GM19395 (cell line): Measurements from ENCODE around the gene MIS18A.
"Not testable (repeated sequence)": the region's sequence is repeated elsewhere in the genome, so short reads cannot be mapped to it uniquely, and the experiment has no call there.

Source experiments
- ATAC-seq: cut with Tn5 transposase; IDR thresholded peaks from one replicate; pipeline ENCODE4 v1.9.1; 2021; ENCODE audit warnings: mild to moderate bottlenecking, moderate library complexity; ENCODE audit not compliant: unreplicated experiment

Gene MIS18A

GRCh38 chr21:32306021-32306780, 27.4 kb upstream of the MIS18A start:
- ATAC-seq = no peak

- no peak for ATAC-seq
These were observed 26.1 kb upstream of the MIS18A start for GRCh38 chr21:32304998-32305397.

DNA sequence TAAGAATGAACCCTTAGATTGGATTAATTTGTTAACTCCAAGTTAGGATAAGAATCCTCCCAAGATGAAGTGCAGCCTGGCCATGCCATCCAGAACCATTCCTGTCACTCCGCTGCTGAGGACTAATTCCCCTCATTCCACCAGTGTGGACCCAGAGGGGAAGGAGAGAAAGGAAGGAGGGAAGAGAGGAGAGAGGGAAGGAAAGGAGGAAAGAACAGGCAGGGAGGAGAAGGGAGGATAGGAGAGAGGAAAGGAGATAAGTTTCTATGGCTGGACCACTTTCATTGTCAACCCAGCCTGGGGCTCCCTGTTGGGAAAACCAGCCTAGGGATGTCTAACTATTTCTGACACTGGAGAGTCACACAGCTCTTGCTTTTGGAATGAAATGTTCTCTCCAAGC, 24.5 kb upstream of the MIS18A start:
- no peak for ATAC-seq

GRCh38 chr21:32302560-32302959, 23.7 kb upstream of the MIS18A start:
- no peak for ATAC-seq

- no peak for ATAC-seq
These were observed 22.7 kb upstream of the MIS18A start for GRCh38 chr21:32301596-32301995.

DNA sequence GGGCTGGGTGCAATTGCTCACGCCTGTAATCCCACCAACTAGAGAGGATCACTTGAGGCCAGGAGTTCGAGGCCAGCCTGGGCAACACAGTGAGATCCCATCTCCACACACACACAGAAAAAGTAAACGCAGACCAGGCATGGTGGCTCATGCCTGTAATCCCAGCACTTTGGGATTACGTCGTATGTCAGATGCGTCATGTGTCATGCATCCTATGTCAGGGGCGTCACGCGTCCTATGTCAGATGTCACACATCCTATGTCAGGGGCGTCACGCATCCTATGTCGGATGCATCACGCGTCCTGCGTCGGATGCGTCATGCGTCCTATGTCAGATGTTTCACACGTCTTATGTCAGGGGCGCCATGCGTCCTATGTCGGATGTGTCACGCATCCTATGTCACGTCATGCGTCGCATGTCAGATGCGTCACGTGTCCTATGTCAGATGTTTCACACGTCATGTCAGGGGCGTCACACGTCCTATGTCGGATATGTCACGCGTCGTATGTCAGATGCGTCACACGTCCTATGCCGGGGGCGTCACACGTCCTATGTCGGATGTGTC, 21.4 kb upstream of the MIS18A start:
- no peak for ATAC-seq

GRCh38 chr21:32299695-32300094, 20.8 kb upstream of the MIS18A start:
- ATAC-seq = no peak

- ATAC-seq = no peak
These were observed 19.8 kb upstream of the MIS18A start, which contains the start of gene MRAP for GRCh38 chr21:32298658-32299081. MRAP (plus strand) TSS chr21:32298855; CDS start chr21:32298972, 117 bp downstream.

DNA sequence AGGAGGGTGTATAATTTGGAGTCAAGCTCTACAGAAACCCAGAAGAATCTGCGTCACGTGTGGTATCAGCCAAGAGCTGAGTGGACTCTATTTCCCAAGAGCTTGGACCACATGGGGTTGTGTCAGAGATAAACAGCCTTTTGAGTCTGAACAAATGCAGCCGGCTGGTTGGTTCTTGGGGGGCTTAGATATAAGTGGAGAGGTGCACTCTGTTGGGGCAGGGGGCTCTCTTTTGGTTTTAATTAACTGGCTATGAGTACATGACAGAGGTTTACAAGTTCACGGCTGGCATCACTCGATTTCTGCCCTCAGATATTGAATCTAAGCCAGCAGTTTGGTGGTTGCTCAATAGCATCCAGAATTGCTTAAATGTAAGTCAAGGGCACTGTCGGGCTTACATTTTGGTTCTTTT, 19.3 kb upstream of the MIS18A start:
- no peak for ATAC-seq

DNA sequence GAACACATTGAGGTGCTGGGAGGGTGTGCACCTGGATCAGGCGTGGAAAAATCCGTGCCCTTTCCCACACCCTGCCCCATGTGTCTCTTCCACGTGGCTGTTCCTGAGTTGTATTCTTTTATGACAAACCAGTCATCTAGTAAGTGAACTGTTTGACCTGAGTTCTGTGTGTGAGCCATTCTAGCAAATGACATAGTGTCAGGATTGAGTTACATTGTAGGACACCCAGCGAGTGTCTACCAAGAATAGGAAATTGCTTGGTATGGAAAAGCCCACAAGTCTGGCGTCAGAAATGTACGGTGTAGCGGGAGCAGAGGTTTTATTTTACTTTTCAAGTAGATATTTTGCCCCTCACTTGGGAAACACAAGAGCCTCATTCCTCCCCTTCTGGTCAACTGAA, 18.6 kb upstream of the MIS18A start:
- ATAC-seq = no peak

DNA sequence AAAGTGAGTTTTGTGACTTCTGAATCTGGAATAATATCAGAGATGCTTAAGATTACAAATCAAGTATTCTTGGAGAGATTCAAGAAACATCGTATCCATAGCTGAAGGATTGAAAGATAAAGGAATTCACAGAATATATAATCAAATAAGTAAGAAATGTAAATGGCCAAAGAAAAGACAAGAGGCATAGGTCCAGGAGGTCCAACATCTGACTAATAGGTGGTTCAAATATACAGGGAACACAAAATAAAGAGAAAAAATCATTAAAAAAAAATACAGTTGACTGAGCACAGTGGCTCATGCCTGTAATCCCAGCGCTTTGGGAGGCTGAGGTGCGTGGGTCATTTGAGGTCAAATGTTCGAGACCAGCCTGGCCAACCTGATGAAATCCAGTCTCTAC, 6.6 kb upstream of the MIS18A start:
- no peak for ATAC-seq

GRCh38 chr21:32282992-32283391, 4.1 kb upstream of the MIS18A start:
- no peak for ATAC-seq

DNA sequence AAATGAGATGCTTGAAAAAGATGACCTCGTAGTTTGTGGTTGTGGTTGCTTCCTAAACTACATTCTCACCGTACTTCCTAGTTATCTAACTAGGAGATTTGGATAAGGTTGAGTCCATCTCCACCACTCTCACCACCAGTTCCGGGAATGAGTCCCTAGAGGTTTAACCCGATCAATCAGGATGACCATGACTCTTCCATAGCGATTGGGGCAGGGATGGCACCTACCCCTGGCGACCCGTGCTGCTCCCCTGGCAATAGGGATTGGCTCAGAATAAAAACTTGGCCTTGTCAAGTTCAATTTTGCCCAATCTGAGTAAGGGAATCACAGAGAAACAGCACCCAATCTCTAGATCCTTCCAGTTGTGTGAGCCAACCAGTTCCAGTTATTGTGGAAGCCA, 2.7 kb upstream of the MIS18A start:
- ATAC-seq = no peak

DNA sequence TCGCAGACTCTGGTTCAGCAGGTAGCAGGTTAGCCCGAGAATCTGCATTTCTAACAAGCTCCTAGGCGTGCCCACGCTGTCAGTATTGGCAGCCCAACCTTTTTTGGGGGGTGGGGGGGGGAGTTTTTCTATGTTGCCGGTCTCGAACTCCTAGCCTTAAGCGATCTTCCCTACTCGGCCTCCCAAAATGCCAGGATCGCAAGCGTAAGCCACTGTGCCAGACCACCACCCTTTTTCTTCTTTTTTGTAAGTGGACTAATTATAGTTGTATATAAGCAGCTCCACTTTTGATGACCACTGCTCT, 480 bp upstream of the MIS18A start:
- peak; percentile 39 for ATAC-seq

DNA sequence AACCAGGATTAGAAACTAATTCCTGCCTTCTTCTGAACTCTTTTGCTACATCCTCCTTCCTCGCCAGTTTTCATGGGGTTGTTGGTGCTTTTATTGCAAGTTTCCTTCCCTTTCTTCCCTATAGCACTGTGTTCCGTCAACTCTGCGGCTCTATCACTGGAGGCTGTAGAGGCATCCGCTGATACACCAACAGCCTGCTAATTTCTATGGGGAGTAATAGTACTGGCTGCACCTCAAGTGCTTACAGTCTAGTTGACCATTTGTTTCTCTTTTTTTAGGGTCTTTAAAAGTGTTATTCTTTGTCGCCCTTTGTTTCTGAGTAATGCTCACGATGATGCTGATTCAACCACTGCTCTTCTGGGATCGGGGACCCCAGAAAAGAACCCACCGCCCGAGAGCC, 746 bp downstream of the MIS18A start:
- ATAC-seq = no peak

DNA sequence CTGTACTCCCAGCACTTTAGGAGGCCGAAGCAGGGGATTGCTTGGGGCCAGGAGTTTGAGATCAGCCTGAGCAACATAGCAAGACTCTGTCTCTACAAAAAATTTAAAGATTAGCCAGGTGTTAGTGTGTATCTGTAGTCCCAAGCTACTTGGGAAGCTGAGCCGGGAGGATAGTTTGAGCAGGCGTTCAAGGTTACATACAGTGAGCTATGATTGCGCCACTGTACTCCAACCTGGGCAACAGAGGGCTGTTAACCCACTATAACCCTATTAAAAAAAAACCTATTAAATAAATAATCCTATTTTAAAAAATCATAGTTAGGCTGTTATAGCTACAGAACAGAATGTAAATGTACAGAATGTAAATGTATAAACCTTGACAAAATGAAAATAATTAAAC, 2.2 kb downstream of the MIS18A start:
- no peak for ATAC-seq

GRCh38 chr21:32270748-32271147, 8.1 kb downstream of the MIS18A start:
- no peak for ATAC-seq

- ATAC-seq = not testable (repeated sequence)
These were observed 13.5 kb downstream of the MIS18A start for GRCh38 chr21:32265321-32265720.

DNA sequence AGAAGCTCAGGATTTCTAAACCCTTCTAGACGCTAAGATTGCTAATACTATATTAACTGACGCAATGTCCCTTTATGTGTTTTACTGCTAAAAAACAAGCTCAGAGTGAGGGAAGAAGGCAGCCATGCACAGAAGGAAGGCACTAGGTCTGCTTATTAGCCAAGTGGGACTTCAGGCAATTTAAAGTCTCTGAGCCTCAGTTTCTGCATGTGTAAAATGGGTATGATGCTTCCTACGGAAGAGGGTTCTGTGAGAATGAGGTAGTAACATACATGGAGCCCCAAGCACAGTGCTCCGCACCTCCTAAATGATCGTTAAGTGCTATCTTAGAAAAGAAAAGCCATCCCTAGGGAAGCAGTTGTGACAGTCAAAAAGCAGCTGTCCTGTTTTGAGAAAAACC, 16.9 kb downstream of the MIS18A start:
- ATAC-seq = no peak

- ATAC-seq = no peak
These were observed 18.7 kb downstream of the MIS18A start for GRCh38 chr21:32260130-32260529.

GRCh38 chr21:32258786-32259048, 20.1 kb downstream of the MIS18A start:
- not testable (repeated sequence) for ATAC-seq

DNA sequence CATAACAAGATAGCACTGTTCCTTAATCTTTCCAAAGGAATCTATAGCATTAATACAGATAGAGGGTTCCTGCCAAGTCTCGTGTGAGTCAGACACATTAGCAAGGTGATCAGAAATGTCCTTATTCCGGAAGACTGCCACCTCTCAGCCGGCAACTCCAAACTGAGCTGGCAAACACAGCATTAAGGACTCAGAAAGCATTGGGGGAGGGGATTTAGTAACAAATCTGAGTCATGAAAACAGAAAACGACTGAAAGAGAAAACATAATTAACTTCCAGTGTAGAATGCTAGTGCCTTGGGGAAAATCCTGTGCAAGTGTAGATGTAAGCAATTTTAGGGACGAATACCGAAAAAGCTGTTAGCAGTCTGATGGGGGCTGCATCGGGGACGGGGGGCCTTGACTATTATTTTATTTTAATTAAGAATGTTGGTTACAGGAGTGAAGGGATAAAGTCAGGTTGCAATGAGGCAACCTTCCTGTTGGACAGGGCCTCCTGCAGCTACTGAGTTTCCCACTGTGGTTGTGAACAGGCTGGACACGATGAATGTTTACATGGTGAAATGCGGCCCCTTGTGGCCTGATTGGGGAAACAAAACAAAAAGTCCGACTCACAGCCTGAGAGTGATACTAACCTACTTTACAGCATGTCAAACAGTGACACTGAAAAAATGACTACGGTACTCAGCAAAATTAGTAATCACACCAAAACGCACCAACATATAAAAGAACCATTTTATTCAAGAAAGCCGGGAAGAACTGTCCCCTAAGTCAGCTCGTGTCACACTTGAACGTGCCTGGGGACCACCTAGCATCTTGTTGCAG, 20.7 kb downstream of the MIS18A start:
- peak; percentile 79 for ATAC-seq
